Hippocampal formation (tissue), 2 donors: ENCODE results near the gene NMD3.

Experiments
- DNase-seq, 2 donors: peaks; one replicate each; lab custom pipeline; 2025; lab: John Stamatoyannopoulos, UW

Gene NMD3

DNA sequence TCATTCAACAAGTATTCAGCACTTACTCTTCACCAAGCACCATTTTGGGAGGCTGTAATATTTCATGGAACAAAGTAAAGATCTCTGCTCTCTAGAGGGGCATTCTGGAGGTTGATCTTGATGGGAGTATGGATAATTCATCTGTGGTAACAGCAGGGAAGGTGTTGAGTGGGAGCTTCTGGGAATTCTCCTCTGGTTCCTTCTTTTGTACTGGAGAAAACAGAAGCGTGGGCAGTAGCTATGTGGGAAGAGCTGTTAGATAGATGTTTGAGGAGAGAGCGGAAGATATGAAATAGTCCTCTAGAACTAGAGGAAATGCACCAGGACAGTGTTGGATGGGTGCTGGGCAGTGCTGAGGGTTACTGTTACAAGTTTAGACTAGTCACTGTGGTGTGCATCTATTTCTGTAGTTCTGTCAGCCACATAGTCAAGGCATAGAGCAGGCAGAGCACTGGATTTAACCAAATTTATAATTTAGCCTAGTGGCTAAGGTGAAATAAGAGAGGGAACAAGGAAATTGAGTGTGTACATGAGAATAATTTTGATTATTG is 9.6 kb downstream of the NMD3 start:
- DNase-seq, result no peak

DNA sequence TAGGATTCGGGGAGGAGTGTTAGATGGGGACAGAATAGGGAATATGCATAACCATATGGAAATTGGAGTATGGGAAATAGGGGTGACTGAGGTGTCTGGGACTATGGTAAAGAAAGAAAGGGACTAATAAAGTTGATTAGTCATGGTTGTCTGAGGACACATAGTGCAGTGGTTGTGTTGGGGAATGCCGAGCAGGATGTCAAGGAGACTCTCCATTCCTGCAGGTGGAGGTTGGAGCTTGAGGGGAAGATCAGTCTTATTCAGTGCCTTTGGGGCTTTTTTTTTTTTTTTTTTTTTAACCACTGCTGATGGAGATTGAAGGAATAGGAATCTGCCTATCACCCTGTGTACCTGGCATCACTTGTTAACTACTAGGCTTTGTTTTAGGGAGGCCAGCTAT is 10.8 kb downstream of the NMD3 start:
- DNase-seq, result no peak

DNA sequence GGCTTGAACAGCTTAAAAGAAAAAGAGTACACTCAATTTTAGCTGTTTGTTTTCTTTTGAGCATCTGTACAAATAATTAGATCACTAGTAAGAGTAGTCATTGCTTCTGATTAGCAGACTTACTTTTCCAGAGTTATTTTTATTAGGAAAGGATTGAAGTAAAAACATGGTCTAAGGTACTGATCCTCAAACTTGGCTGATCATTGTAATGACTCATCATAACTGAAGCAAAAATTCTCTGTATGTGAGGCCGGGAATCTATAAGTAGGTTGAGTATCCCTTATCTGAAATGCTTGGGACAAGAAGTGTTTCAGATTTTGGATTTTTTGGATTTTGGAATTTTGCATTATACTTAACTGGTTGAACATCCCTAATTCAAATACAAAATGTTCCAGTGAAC is 12.4 kb downstream of the NMD3 start:
- no peak for DNase-seq

DNA sequence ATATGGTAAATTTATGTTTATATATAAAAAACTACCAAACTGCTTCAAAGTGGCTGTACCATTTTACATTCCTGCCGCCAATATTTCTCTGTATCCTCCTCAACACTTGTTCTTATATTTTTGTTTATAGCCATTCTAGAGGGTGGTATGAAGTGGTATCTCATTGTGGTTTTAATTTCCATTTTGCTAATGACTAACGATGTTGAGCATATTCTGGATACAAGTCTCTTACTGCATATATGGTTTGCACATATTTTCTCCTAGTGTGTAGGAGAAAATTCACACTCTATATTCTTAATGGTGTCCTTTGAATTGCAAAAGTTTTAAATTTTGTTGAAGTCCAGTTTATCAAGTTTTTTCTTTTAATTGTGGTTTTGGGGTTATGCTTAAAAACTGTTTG is 15.1 kb downstream of the NMD3 start:
- DNase-seq, result no peak

DNA sequence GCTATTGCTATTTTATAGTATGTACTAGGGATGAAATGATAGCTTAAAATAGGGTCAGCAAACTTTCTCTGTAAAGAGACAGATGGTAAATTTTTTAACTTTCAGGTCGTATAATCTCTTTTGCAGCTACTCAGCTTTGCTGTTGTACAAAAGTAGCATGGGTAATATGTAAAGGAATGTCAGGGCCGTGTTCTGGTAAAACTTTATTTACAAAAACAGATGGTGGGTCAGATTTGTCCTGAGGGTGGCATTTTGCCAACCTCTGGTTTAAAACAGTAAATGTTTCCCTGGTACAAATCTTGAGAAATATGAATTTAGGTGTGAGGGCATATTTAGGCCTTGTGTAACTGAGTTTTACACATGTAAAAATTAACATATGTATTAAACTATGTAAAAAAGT is 18.6 kb downstream of the NMD3 start:
- no peak for DNase-seq

DNA sequence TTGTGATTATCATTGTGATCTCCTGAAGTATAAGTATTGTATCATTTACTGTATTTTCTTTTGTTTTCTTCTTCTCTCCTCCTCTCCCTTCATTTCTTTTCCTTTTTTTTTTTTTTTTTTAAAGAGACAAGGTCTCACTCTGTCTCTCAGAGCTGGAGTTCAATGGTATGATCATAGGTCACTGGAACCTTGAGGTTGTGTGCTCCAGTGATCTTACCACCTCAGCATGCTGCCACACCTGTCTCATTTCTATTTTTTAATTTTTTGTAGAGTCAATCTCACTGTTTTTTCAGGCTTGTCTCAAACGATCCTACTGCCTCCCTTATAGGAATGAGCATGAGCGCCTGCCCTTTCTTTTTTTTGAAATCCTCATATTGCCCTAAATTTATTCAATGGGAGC is 23.4 kb downstream of the NMD3 start:
- DNase-seq, result no peak

DNA sequence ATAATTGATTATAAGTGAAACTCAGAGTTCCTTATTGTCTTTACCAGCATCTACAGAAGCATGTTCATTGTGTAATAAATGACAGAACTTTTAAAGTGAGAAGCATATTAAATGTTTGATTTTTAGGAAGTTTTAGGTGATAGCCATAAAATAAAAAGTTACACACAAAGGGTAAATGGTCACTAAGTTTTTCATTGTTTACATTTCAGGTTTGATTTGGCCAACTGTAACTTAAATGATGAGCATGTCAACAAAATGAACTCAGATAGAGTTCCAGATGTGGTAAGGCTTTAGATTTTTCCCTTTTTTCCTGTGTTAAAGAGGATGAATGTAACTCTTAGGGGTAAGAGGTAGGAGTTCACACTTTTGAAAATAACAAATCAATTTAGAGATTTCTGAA is 25.9 kb downstream of the NMD3 start:
- DNase-seq, result no peak

DNA sequence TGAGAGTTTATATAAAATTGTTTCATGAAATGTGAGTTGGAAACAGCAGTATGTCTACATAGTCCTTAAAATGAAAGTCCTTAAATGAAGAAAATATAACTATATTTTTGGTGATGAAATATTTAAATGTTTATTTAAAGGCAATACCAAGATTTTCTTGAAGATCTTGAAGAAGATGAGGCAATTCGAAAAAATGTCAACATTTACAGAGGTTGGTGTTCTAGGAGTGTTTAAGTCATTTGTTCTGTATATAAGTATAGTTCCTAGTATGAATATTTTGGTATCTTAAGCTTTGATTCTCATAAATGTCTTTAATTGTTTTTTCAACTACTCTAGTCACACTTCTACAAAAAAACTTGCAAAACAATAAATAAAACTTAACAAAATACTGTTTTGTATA is 29.0 kb downstream of the NMD3 start:
- DNase-seq, result no peak

DNA sequence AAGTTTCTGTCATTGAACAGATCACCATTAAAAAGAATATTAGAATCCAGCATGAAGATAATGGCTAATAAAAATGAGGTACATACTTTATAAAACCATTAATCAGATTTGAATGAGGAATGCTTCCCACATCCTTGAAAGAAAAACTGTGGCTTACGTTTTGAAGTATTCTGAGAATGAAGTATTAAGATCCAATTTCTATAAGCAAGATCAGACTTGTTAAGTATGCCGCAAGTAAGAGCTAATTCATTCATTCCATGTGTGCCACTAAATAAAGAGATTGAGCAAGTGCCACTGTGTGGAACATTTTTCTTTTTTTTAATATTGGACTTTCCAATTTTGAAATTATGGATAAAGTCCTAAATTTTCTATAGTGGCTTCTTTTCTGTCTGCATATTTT is 30.6 kb downstream of the NMD3 start:
- no peak for DNase-seq

DNA sequence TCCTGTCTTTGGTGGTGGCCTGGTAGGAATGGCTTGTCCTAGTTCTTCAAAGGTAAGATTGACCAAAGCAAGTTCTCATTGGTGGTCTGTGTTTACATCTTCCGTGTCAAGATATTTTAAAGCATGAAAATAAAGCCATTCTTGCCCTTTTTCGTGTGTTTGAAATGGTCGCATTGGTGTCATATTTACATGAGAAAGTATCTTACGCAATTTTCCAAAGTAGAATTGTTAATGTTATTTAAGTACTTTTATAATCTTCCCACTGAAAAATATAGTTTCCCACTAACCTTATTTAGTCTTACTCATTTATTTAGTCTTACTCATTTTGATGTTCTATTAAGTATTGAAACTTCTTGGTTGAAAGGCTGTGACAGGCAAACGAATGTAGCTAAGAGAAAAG is 31.0 kb downstream of the NMD3 start:
- no peak for DNase-seq

DNA sequence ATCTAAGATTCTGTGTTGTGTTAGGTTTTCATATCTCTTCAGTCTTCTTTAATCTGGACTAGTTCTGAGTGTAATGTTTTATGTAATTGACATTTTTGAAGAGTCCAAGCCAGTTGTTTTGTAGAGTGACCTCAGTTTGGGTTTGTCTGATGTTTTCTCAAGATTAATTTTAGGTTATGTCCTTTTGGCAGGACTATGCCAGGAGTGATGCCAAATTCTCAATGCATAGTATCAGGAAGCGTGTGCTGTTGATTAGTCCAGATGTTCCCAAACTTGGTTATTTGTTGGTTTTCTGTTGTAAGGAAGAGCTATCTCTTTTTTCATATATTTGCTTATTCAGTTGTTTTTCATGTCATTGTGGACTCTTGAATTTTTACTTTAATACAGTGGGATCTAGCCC is 32.6 kb downstream of the NMD3 start:
- no peak for DNase-seq

DNA sequence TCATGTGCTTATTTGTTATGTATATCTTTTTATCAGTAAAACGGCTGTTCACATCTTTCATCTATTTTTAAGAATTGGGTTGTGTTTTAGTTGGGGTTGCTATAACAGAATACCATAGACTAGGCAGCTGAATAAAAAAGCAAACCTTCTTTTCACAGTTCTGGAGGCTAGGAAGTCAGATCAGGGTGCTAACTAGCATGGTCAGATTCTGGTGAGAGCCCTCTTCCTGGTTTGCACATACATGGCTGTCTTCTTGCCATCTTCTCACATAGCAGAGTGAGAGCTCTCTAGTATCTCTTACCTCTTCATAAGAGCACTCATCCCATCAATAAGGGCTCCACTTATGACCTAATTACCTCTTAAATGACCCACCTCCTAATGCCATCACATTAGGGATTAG is 33.8 kb downstream of the NMD3 start:
- DNase-seq, result no peak

DNA sequence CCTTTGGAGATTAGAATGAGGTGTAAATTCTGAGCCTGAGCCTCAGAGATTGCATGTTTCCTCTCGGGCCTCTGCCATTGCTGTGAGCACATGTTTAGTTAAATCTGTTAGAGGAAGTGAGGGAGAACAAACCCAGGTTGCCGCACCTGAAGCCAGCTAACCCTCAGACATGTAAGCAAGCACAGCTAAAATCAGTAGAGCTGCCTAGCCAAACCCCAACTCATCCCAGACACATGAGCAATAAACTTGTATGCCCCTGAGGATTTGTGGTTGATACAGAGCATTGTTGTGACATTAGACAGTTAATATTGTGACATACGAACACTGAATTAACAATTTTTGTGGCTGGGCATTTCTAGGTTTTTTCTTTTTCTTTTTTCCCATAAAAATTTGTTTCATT is 41.9 kb downstream of the NMD3 start:
- no peak for DNase-seq

DNA sequence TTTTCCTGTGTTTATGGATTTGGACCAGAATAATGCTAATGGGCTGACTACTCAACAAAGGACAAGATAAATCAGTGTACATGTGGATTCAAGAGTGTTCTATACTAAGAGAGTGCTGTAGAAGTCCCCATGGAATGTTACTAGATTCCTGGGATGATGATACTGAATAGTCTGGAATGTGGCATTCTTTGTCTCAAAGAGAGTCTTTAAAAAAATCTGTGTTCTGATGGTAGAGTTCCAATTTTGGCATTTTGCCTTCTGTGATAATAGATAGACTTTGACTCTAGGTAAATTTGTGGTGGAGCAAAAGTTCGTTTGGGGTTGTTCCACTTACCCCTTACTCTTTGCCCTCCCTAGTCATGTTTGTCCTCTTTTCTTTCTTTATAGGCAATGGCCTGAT is 43.7 kb downstream of the NMD3 start:
- DNase-seq, result no peak

DNA sequence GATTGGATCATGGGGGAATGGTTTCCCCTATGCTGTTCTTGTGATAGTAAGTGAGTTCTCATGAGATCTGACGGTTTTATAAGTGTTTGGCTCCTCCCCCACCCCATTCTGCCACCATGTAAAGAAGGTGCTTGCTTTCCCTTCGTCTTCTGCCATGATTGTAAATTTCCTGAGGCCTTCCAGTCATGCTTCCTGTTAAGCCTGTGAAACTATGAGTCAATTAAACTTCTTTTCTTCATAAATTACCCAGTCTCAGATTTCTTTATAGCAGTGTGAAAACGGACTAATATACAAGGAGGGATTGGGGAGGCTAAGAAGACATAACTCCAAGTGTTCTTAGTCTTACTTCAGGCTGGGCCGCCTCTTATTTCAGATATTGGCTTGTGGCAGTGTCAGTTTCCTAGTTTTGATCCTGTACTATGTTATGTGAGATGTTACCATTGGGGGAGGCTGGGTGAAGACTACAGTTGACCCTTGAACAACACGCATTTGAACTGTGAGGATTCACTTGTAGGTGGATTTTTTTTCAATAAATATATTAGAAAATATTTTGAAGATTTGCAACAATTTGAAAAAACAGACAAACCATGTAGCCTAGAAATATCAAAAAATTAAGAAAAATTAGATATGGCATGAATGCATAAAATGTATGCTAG is 44.9 kb downstream of the NMD3 start:
- DNase-seq, result no peak

DNA sequence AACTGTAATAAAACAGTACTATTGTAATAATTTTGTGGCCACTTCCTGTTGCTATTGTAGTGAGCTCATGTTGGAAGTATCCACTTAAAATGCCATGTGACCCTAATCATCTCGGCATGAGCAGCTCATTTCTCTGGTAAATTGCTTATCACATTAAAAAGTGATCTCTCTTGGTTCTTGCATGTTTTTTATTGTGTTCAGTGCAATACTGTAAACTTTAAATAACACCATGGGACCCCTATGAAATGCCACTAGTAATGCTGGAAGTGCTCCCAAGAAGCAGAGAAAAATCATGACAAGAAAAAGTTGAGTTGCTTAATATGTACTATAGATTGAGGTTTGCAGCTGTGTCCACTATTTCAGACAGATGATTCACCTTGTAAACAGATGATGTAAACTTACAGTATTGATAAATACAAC is 45.6 kb downstream of the NMD3 start:
- no peak for DNase-seq

DNA sequence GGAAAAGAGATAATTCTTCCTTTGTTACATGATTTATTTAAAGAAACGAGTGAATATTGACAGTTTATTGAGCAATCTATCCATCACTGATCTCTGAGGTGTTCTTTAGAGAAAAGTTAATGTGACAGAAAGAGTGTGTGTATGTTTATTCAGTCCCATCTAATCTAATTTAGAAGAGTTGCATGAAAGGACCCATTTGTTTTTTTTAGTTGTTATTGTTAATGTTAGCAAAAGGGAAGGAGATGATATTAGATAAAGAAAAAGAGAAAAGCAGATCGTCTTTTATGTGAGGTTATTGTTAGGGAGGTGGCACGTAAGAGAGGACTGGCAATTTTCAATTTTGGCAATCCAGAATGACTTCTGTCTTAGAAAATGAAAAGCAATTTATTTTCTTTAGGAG is 46.5 kb downstream of the NMD3 start:
- DNase-seq, result no peak

DNA sequence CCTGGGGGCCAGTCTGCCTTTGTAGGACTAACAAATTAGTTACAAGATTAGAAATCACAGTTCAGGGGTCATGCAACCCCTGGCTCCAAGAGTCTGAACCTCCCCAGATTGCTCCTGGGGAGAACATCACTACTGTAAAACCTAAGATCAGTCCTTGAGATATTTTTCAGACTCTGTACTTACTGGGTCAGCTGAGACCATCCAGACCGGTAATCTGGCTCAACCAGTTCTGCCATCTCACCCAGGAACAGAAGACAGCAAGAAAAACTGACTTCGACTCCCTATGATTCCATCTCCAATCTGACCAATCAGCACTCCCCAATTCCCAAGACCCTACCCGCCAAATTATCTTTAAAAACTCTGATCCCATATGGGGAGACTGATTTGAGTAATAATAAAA is 47.5 kb downstream of the NMD3 start:
- DNase-seq, result no peak

DNA sequence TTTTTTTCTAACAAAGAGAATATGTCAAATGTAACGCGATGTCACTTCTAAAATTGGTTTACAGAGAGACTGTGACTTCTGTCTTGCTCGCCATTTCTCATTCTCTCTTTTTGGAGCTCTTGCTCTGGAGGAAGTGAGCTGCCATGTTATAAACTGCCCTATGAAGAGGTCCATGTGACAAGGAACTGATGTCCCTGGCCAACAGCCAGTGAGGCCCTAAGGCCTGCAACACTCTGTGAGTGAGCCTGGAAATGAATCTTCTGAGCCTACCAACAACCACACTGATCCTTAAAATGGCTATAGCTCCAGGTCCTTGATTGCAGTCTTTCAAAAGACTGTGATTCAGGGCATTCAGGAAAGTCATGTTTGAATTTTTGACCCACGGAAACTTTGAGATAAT is 49.9 kb downstream of the NMD3 start:
- DNase-seq, result no peak

DNA sequence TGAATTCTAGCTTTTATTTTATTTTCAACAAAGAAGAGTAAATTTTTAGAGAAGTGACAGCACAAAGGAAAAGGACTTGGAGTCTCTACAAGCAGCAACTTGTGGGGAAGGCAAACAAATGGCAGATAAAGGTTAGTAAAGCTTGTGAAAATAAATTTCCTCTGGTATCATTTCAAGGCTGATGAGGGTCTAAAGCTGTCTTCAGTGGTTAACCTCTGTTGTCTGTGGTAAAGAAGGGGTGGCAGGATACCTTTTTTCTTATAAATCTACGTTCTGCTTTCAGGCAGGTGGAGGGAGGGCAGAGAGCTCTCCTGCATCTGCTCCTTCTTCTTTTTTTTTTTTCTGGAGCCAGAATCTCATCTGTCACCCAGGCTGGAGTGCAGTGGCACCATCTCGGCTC is 50.5 kb downstream of the NMD3 start:
- no peak for DNase-seq

DNA sequence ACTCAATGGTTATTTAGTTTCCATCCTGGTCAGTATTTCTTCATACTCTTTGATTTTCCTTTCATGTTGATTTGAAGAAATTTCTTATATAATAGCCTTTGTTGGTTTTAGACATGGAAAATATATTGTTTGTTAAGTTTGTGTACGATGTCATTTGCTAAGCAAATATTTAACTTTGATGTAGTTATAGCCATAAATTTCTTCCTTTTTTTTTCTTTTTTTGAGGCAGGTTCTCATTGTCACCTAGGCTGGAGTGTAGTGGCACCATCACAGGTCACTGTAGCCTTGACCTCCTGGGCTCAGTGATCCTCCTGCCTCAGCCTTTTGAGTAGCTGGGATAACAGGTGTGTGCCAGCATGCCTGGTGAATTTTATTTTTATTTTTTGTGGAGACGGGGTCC is 51.4 kb downstream of the NMD3 start:
- no peak for DNase-seq

DNA sequence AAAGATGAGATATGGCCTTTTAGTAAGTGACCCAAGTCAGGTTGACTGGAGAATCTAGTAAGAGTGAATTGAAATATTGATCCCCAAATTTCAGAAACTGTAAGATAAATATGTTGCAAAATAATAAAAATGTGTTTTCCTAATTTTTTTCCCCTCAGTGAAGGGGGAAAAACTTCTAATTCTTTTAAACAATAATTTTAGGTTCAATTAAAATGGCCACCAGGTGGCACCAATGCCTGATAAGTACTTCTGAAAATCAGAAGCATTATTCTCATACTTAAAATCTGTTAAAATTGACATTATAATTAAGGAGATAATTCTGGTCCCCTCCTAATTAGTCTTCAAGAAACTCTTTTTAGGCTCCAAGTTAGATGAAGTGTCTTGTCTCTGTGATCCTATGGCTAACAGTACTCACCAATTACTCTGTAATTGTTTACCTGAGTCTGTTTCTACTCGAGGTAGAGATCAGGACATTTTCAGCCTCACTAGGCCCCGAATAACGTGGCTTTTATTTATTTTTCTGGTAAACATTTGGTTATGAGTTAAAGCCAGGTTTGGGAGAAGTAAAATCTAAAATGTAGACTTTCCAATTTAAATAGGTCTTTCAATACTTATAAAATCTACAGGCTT is 52.6 kb downstream of the NMD3 start:
- DNase-seq, result peak in 1 of 2 donors; percentile 44

DNA sequence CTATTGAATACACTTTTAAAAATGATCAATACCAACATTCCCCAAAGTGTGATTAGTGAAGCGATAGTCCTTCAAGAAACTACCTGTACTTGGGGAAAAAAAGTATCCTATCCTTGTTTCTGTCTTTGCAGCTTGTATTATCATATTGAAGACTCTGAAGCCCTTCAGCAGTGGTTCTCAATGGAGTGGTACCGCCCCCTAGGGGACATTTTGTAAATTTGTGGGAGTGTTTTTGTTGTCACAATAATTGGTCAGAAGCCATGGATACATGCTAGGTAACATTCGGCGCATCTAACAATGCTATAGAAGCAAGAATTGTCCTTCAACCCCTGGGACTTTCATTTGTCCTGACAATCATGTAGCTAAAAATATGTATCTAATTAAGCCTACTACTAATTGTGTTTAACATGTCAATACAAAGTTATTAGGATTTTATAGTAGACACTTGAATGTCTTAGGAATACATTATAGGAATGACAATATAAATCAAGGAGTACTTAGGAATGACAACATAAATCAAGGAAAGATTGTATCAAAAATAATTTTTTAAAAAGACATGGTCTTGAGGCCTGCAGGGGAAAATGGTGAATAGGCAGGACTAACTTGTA is 53.7 kb downstream of the NMD3 start:
- no peak for DNase-seq

DNA sequence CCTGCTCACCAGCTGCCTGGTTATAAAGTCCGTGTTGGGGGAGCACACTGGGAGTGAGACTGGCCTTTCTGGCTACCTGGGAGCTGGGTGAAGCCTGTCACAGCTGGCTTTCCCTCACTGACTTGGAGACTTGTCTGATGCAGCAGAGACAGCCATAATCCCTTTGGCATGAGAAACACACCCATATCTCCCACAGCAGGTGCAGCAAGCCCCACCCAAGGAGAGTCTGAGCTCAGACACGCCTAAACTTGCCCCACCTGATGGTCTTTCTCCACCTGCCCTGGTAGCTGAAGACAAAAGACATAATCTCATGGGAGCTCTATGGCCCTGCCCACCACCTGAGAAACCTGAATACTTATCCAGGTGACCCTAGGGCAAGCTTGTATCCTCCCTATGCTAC is 54.8 kb downstream of the NMD3 start:
- DNase-seq, result no peak
